GM18867 (cell line): ENCODE data around the gene CLEC20A.

Source experiments
- ATAC-seq: cut with Tn5 transposase; IDR thresholded peaks from one replicate; pipeline ENCODE4 v1.9.1; 2021; ENCODE audit warnings: mild to moderate bottlenecking, moderate library complexity; ENCODE audit not compliant: unreplicated experiment

Gene CLEC20A

DNA sequence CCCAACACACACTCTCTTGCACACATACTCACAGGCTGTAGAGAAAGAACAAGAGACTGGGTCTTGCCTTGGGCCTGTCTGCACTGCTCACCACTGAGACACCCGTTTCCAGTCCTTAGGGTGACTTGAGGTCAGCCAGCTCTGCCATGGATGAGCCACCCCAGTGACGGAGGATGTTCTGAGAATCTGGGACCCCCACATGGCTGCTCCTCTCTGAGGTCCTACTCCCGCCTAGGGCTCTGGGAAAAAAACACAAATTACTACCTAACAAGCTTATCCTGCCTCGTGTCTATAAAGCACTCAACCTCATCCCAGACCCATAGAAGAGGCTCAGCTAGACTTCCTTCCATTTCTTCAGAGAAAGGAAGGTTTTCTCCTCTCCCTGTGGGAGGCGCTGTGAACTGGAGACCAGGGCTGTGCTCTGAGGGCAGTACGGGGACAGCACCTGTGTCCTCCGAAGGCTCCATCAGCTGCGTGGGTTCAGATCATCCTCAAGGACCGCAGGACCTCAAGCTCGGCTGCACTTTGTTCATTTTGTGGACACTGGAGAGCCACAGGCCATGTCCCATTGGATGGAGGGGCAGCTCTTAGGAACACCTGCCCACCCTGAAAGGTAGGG is 4.3 kb upstream of the CLEC20A start:
- no peak for ATAC-seq

DNA sequence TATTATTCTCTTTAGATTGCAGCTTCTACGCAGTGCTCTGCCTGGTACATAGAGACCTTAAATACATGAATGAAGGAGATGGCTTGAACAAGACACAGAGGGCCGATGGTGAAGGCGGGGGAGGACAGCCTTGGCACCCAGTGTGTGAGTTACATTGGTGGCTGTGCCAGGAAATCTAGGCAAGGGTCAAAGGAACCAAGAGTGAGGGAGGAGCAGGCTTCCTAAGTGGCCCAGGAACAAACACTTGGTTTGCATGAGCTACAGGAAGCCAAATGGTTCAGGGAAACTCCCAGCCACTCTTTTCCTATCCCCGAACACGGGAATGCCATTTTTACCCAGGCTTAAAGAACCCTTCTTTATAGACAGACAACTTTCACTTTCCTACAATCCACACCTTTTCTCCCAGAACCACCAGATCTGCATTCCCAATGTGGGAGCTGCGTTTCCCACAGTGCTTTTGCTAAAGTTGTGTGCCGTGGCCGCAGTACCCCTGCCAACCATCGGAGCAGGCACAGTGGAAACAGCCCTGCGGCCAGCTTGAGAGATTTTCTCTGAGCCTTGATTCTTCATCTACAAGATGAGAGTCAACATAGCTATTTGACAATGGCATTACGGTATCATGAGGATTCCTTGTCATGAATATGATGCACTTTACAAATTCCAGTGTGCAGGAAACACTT is 3.5 kb upstream of the CLEC20A start:
- ATAC-seq, result no peak

DNA sequence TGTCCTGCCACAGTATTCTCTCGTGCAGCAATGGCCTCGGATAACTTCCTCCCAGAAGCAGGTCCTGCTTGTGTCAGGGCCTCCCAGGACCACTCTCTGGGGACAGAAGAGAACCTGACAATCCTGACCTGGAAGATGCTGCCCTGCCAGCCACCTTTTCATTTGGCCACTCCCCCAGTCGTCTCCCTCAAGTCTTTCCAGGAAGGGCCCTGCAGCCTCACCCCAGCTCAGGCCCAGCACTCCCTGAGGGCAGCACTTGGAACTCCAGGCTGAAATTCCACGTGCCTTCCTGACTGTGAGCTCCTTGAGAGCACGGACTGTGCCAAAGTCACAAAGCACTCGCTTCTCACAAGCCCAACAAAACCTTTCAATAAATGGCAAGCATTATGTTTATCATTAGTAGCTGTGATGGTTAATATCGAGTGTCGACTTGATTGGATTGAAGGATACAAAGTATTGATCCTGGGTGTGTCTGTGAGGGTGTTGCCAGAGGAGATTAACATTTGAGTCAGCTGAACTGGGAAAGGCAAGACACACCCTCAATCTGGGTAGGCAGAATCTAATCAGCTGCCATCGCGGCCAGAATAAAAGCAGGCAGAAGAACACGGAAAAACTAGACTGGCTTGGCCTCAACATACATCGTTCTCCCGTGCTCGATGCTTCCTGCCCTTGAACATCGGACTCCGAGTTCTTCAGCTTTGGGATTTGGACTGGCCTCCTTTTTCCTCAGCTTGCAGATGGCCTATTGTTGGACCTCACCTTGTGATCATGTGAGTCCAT is 2.3 kb upstream of the CLEC20A start:
- ATAC-seq, result no peak

DNA sequence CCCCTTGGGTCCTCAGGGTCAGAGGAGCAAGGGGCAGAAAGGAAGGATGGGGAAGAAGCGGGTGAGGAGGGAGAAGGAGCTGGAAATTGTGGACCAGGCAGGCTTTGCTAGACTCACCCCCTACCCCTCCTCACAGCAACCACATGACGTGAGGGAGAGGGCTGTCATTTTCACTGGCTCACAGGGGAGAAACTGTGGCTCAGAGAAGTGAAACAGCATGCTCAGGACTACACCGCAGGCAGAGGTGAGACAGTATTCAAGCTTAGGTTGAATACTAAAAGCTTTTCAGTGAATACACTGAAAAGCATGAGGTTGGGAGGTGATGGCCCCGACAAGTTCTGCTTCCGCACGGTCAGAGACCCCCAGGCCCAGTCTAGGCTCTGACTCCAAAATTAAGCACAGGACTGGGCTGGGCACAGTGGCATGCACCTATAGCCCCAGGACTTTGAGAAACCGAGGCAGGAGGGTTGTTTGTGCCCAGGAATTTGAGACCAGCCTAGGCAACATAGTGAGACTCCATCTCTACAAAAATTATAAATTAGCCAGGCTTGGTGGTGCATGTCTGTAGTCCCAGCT is 1.2 kb upstream of the CLEC20A start:
- no peak for ATAC-seq

DNA sequence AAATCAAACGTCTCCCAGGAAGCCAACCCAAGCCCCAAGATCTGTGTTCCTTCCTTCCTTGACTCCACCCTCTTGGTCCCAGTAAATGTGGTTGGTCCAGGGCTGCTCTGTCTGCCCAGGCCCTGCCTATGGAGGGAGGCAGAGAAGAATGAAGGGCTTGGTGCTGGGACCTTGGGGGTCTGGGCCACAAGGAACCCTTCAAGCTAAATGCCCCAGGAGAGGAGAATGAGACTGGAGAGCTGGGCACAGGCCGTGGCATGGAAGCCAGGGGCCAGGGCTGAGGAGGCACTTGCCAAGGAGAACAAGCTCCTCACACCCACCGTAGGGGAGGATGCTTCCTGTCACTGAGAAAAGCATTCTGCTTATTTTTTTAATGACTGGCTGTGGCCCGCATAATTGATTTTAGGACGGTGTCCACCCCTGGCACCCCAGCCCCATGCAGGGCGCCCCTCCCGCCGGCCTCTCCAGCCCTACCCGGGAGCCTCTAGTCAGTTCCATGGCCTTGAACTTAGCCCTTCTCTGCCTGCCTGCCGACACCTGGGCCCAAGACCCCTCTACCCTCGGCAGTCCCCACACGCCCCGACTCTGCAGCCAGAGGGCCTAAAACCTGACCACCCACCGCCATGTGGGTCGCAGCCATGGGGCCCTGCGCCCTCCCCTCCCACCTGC is 889 bp downstream of the CLEC20A start:
- ATAC-seq, result no peak

DNA sequence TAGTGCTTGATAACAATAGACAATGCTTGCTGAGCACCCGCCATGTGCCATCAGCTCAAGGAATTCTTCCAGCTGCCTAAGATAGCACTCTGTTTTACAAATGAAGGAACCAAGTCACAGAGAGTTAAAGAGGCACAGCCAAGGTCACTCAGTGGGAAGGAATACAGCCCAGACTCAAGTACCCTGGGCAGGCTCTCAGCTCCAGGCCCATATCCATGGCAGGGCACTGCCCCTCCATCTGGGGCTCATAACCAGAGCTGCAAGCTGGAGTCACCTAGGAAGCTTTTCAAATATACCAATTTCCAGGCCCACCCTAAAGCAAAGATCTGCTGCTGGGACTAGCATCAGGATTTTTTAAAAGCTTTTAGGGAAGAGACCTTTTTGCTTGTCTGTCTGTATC is 1.6 kb downstream of the CLEC20A start:
- no peak for ATAC-seq

DNA sequence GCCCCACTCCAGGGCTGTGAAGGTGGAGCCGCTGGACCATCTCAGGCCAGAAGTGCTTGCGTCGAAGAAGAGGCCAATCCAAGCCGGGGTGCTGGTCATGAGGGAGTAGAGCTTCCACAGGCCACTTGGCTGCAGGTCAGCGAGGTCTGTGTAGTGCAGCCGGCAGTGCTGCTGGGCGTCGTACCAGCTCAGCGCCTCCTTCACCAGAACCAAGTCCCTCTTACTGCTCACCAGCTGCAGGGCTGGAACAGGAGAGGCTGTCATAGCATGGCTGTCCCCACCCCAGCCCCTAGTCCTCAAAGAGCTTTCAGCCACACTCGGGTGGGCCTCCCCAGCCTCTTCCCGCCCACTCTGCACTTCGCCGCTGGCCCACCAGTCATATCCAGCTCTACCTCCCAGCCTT is 2.2 kb downstream of the CLEC20A start:
- ATAC-seq, result no peak

DNA sequence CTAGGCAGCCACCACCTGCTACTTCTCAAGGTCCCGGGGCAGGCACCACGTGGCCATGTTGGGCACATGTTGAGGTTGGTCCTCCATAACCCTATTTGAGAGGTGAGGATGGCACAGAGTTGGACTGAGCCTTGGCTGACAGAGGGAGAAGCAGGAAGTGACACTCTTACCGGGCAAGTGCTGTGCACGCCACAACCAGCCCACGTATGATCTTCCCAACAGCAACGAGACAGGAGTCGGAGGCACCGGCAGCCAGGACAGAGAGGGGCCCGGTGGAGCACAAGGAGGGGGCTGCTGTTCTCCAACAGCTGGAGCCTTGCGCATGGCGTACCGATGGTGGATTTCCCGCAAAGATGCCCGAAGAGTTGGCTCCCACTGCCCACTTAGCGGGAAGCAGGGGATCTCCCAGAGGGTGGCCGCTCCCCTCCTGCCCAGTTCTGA is 3.4 kb downstream of the CLEC20A start:
- ATAC-seq, result no peak

DNA sequence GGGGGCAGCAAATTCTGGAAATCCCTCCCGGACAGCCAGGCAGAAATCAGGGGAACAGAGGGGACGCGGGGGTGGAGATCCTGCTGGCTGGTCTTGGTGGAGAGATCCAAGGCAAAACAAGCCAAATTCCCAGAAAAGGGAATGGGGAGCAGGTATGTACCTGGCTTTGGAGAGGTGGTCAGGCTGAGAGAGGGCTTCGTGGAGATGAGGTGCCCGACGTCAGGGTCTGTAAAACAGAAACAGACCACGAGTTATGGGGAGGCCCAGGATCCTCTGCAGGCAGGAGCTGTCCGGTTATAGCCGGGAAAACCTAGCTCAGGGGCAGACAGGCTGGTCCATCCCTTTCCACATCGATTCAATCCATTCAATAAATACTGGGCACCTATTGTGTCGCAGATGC is 4.4 kb downstream of the CLEC20A start:
- no peak for ATAC-seq

DNA sequence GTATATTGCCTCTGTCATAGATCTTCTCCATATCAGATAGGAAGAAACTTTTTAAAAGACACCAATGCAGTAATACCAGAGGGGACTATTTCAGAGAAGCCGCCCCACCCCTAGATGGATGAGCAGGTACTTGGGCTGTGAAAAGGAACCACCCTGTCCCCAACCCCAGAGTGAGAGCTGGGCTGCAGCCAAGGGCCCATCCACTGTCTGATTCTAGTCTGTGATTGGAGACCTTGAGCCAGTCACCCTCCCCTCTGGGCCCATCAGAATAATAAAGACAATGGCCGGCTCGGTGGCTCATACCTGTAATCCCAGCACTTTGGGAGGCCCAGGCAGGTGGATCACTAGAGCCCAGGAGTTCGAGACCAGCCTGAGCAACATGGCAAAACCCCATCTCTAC is 5.0 kb downstream of the CLEC20A start:
- ATAC-seq, result no peak

DNA sequence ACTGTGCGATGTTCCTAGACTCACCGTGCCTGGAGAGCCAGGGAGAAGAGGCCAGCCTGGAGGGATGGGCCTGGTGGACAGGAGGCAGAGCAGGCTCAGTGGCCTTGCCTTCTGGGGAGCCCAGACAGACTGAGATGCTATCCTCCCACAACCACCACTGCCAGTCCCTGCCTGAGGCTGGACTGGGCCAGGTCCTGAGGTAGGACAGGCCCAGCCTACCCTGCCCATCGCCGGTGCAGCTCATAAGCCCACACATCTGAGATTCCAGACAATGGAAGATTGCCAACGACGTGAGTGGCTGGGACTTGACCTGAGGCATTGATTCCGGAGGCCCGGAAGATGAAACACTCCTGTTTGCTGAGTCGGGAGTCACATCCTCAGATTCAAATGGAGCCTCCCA is 5.8 kb downstream of the CLEC20A start:
- ATAC-seq, result no peak

DNA sequence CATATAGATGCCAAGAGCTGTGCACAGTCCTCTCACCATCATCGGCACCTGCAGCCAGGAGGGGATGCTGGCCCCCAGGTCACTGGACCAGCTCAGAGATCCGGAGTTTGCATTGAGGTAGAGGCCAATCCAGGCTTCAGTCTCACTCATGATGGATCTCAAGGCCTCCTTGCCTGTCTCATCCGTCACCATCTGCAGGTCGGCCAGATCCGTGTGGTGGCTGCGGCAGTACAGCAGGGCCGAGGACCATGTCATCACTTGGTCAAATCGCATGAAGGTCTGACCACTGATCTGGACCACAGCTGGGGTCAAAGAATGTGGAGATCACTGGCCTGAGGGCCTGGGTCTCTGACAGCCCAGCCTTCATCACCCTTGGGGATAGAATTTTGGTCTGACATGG is 6.6 kb downstream of the CLEC20A start:
- no peak for ATAC-seq

DNA sequence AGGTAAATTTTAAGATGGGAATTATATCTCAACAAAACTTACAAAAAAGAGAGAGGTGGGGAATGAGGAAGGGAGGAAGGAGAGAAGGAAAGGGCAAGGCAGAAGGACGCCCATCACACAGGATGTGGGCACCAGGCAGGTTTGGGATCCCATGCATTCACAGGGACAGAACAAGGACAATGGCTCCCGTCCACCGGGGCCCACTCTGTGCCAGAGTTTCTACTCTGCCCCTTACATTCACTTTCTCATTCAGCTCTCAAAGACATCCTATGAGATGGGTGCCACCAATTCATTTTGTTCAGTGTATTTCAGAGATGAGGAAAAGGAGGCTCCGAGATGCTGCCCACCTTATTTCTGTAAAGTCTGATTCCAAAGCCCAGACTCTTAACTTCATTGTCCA is 7.4 kb downstream of the CLEC20A start:
- ATAC-seq, result no peak

DNA sequence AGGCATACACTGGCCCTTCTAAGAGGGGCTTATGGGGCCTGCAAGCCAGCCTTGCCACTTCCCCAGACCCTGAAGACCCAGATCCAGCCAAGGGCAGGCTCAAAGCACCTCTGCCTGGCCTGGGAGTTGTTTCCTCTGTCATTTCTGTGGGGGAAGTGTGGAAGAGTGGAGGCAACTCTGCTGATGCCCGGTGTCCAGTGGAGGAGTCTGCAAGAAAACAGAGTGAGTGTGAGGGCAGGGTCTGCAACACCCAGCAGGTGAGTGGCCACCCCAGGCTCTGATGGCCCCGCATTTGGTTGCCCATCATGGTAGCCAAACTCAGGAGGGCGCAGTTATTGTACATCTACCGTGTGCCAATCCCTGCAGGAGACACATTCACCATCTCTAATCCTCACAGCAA is 8.4 kb downstream of the CLEC20A start:
- no peak for ATAC-seq

DNA sequence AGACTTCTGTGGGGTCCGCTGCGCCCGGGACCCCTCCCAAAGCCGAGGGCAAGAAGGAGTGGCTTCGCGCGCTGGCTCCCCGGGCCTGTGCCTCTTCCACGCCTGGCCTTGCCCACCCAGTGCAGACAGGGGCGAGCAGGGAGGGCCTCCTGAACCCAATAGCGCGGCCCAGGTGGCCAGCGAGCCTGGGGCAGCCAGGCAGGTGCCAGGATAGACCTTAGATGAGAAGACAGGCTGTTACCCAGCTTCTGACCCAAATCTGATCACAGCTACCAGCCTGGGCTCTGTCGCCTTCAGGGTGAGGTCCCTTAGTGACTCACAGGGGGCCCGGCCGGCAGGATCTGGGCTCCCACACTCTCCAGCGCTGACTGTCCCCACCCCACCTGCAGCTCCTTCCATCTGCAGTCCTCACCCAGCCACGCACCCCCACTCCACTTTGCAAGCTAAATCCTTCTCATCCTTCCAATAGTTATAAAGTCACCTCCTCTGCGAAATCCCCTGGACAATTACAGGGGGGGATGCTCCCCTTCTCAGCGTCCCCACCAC is 9.6 kb downstream of the CLEC20A start:
- ATAC-seq, result no peak

DNA sequence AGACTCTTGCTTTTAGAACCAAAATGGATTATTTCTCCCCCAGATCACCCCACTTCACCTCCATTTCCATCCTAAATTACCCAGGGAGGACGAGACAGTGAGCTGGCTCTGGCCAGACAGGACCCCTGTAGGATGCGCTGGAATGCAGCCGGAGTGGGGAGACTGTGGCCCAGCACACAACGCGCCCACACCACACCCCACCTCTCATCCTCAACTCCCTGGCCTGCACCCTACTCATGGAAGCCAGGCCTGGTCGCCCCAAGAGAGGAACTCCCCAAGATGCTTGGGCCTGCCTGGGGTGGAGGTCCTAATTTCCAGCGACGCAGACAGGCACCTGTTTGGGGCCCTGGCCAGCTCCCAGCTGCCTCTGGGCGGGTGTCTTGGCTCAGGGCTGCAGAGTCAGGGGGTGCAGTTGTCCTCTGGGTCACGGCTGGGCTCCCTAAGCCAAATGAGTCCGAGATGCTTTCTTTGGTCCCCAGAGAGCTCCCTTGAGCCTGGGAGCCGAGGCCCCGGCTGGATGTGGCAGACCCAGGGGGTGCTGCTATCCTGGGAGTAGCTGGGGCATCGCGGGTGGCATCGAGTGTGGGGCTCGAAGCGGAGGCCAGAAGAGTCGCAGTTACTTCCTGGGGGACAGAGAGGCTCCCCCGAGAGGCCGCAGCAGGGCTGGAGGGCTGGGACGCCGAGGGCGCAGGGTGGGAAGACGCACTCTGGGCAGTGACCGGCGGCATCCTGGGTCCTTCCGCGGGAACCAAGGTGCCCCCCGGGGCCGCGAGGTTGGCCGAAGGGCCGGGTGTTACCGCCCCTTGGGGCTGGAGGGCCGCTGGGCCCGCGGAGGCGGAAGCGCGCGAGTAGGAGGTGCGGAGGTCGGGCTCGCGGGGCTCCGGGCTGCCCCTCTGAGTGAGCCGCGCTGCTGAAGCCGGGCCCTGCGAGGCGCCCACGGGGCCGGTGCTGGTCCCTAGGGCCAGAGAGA is 10.4 kb downstream of the CLEC20A start:
- ATAC-seq, result no peak

DNA sequence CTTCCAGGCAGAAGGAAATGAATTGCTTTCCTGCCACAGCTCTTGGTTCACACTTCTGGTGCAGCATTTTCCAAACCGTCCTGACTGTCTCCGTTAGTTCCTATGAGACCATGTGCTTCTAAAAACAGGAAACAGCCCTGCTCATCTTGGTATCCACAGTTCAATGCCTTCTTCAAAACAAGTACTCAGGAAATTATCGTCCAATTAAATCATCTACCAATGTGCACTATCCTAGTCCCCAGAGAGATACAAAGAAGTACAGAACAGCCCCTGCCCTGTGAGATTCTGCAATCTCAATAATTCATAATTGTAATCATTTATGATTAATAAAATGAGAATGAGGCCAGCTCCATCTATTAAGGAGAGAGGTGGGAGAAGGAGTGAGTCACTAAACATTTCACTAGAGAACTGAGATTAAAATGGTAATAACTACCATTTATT is 11.2 kb downstream of the CLEC20A start:
- ATAC-seq, result no peak

DNA sequence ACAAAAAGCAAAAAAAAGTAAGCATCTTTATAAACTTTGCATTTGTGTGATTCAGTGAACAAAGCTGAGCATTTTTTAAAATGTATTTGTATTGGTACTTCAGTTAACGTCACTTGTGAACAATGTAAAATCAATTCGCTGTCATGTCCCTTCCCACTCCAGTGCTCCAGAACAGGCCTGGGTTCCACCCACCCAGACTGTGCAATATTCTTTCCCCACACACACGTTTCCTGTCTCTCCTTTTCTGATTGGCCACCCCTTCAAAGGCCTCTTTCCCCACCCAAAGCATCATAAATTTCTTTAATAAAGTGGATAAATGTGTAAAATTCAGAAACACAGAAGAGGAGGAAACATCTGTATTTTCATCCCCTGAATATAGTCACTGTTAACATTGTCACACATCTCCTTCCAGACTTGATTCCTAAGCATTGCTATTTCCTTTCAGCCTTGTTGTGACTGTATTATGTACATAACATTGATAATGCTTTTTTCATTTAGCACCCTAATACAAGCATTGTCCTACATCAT is 12.0 kb downstream of the CLEC20A start:
- no peak for ATAC-seq

DNA sequence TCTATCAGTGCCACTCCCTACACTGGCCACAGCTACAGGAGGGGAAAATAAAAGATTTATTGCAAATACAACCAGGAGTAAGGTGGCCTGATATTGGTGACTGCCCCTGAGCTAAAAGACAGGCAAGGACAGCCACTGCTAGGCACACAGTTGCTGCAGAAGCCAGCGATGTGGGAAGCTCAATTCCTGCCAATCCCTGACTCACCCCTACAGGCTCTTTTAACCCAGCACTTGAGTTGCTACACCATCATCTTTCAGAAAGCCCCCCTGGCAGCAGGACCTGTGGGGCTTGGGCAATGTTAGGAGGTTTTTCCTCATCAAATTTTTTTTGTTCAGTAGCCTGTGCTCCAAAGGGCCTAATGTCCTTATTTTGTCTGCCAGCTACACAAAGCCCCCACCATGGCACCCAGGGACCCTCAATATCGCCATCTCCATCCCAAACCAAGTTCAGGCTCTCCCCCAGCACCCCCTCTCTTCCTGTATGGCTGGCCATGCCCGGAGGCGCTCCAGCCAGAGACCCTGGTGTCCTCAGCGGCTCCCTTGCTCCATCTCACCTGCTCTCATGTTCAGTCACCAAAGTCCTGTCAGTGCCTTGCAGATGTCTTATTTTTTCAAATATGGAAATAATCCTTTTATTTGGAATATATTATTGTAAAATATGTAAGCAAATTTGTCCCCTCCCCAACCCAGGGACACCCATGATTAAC is 13.4 kb downstream of the CLEC20A start:
- no peak for ATAC-seq
